Hindlimb muscle (tissue), 1 donor: ENCODE measurements around the gene CMTM8. TPM values are rescaled to one million over a fixed set of nuclear protein-coding genes. Genes with fewer than 3 reads are reported as not detected.

Experiments
- DNase-seq: peaks from one replicate; pipeline ENCODE4 v3.0.0-alpha.2; 2013
- polyA plus RNA-seq: library from polyadenylated mRNA; unstranded; fragments of 120-200 nt; gene quantifications from one replicate; pipeline ENCODE4 v1.2.1, GENCODE V29; 2013; ENCODE audit not compliant: insufficient read length

The CMTM8 gene
- polyA plus RNA-seq, 1 donor, result 2.9 TPM

DNA sequence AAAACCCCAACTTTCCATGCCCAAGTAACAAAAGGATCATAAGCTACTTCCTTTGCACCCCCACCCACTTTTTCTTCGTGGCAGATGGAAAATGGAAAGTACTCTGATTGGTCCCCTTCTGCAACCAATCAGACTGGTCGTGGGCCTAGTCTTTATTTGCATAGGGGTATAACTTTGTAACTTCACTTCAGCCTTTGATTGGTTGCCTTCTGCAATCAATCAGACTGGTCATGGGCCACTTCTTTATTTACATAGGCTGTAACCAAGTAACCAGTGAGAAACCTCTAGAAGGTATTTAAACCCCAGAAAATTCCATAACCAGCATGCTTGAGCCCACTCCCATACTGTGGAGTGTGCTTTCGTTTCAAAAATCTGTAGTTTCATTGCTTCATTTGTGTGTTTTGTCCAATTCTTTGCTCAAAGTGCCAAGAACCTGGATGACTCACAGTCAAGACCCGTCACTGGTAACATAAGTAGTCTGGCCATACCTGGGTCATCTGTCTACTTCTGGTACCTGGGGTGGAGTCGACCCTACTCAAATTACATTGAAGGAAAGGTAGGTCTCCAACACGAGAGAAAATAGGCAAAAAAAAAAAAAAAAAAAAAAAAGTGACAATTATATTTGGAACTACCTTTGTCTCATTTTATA, 41.9 kb downstream of the CMTM8 start:
- no peak for DNase-seq

DNA sequence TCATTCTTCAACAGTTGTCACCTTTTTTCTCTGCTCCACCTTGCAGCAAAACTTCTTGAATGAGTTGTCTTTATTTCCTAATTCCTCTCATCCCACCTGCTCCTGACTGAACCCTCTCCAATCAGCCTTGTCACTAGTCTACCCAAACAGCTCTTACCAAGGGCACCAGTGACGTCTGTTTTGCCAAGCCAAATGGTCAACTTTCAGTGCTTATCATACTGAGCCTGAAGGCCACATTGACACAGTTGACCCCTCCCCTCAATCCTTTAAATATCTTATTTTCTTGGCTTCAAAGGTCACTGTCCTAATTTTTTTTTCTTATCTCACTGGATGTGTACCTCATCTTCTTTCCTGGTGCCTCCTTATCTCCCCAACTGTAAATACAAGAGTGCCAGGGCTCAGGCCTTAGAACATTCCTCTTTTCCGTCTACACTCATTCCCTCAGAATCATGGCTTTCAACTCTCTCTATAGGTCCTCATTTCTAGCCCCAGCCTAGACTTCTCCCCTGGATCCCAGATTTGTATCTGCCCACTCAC, 43.2 kb downstream of the CMTM8 start:
- DNase-seq, result no peak

DNA sequence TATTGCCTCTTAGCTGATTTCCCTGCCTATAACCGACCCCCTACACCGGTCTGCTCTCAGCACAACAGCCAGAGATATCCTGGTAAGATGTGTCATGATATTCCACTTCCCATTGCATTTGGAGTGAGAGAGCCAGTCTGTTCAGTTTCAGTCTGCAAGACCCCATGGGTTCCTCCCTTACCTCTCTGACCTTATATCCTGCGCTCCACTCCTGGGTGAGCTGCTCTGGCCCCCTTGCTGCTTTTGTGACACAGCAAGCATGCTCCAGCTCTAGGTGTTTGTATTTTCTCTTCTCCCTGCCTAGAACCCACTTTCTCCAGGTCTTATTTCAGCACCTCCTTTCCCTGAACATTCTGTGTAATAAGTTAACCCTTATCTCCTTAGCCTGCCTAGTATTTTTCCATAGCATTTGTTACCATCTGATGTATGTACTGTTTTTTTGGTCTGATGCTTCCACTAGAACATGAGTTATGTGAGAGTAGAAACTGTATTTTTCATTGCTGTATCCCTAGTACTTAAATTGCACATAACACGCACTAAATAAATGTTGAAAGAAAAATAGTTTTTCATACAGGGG, 44.2 kb downstream of the CMTM8 start:
- DNase-seq, result no peak

DNA sequence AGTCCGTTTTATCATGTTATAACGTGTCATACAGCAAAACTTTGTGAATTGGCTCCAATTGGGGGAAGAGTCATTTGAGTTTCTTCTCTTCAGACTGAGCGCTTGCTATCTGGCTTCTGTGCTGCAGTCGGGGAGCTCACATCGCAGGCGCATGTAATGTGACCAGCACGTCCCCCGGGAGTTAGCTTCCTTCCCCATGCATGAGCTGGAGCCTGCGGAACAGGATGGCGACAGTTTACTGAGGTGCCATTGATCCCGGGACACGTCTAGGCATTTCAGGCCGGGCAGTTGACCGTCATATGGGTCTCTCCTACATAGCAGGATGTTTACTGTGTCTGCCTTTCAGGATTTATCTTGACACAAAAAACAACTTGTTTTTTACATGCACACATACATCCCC, 44.8 kb downstream of the CMTM8 start:
- no peak for DNase-seq

DNA sequence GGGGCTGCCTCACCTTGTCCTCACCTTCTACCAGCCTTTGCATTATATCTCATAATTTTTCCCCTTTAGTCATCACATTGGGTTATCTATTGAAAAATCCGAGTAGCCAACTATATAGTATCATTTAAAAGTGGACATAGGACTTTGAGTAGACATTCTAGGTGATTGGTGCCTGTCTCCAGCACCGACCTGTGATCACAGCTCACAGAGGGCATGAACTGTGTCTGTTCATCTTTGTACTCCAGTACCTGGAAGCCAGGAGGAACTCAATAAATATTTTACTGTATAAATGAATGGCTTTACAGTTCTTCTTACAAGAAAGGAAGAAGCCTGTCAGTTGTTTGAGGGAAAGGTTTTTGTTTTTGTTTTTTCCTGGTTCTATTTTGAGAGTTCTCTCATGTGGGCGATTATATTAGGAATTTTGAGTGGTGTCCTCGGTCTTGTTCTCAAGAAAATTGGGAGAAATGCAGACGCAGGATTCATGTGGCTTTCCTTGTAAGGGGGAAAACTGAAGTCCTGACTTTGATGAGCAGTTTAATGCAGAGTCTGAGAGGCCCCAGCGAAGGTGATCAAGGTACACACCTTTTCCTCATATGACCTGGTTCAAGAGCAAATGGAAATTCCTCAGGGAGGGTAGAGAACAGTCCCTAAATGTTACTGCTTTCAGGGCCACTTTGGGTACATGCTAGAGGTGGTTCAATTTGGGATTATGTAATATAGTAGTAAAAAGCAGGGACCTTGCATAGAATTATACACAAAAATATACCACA, 46.1 kb downstream of the CMTM8 start:
- no peak for DNase-seq

DNA sequence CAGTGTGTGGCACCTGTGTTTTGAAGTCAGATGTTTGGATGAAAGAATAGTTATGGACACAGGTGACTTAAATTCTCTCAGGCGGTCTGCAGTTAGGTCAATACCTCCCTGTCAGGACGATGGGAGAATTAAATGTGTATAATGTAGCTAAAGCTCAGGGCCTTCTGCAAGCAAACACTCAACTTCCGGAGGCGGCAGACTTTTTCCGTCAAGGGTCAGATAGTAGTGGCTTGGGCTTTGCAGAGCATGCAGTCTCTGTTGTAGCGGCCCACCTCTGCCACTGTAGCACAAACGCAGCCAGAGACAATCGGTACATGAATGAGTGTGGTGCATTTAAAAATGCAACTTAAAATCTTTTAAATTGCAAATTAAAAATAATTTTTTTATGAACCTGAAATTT, 47.4 kb downstream of the CMTM8 start:
- DNase-seq, result no peak

DNA sequence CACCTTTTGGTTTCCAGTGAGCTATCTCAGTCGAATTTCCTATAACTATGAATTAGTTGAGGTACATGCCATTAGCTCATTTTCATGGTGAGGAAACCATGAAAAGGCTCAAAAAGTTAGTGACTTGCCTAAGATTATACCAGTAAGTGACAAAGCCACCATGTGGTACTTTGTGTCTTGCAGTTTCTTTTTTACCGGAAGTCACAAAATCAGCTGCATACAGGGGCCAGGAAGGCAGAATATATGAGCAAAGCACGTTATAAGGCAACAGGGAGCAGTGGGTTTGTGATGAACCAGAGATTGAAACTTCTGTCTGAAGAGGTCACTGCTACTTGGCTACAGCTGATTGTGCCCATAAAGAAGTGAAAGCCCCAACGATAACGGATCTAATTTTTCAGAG, 50.3 kb downstream of the CMTM8 start:
- no peak for DNase-seq

DNA sequence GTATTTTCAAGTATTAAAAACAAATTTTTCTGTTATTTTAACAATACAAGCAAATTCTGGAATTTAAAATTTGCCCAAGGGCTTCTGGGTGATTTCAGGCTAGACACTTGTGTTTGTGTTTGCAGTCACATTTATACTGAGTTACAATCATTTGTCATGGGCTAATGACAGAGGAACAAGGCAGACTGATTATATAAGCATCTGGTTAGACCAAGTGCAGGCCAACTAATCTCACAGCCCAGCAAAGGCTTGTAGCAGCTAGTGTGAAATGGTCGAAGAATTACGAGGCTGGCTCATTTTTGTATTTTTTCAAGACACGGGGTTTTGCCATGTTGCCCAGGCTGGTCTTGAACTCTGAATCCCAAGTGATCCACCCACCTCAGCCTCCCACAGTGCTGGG, 52.1 kb downstream of the CMTM8 start:
- DNase-seq, result no peak

DNA sequence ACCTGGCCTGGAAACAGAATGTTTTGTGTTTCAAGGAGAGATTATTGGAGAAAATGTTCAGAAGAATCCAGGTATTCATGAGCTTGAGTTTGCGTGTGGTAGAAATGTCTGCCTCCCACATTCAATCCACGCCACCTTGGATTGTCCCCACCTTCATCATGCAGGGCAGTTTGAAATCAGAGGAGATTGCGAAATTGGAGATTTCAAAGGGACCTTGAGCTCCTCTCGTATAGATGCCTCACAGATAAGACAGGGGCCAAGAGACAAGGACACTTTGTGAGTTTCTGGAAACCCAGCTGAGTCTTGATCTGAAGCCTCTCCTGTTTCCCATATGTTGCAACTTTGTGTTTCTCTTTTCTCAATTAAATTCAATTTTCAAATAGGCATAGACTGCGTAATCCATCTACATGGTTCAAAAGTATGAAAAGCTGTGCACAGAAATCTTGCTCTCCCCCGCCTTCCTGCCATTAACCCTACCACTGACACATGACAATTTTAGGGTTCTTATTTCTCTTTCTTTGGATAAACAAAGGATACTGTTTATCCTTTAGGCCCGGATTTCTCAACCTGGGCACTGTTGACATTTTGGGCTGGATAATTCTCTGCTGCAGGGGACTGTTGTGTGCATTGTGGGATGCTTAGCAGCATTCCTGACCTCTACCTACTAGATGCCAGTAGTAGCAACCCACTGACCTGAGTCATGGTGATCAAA, 53.8 kb downstream of the CMTM8 start:
- DNase-seq, result no peak

DNA sequence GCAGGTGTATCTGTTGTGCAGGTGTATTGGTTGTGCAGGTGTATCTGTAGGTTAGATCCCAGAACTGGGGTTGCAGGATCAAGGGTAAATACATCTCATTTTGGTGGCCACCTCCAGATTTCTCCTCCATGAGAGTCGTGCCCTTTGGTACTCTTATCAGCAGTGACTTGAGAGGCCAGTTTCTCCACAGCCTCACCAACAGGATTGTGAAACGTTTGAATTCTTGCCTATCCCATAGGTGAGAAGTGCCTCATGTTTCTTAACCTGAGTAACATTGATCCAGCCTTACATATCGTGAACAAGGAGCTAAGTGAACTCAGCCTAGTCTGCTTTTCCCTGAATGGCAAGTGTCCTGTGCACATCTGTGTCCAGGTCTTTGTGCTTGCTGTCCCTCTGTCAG, 55.4 kb downstream of the CMTM8 start:
- no peak for DNase-seq

DNA sequence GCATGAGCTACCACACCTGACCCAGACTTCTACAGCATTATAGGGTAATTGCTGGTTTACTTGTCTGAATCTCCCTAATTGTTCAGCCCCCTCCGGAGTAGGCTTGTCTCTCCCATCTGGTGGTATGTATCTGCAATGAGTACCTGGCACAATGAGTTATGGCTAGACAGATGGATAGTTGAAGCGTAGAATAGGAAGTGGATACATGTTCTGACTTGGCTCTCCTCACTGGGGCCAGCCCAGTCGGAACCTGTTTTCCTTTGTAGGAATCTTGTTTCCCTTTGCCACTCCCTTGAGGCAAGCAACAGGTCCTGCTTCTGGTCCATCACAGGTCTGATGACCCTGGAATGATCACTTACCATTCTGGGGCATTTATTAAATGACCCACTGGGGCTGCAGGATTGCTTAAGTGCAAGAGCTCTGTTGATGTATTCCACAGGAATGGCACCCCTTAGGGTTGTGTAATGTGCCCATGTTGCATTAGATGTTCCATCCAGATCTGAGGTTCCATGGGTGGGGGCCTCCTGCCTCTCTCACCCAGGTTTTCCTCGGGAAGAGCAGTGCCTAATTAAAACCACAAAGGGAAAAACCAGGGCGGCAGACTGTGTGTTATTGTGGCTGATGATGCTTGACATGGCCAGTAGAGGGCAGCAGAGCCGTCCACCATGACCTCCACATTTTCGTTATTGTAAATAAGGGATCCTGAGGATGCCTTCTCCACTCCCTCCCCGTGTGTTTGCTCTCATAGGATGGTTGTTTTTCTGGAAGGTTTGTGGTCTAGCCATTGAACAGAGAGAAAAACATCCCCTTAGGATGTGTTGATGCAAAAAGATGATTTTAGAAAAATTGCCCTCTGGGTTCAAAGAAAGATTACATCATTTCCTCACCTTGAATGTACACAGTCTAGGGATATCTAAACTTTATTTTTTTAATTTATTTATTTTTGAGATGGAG, 58.0 kb downstream of the CMTM8 start:
- DNase-seq, result peak; percentile 48

DNA sequence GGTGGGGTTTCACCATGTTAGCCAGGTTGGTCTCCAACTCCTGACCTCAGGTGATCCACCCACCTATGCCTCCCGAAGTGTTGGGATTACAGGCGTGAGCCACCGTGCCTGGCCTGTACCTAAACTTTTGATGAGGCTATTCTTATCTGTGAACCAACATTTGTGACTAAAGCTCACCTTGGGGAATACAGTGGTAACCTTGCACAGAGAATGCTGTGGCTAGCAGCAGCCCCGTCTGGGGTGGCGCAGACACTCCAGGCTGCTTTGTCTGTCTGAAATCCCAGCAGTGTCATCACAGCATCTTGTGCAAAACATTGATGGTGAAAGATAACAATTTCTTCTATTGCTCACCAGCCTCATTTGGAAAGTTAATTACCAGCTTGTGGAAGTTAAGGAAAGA, 58.9 kb downstream of the CMTM8 start:
- DNase-seq, result no peak

DNA sequence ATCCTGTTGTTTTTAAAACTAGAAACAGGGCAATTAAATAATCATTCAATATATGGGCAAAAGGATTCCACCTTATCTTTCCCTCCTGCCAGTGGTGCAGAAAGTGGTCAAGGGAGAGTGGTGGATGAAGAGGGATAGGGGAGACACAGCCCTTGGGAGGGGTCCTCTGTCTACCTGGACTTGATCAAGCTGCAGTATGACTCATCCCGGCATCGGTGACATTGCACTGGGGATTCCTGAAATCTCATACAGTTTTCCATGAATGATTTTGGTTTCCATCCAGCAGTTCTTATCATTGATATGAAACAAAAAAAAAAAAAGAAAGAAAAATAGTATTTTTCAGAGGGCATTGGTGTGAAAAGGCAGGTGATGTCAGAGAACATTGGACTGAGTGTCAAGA, 62.9 kb downstream of the CMTM8 start:
- no peak for DNase-seq

DNA sequence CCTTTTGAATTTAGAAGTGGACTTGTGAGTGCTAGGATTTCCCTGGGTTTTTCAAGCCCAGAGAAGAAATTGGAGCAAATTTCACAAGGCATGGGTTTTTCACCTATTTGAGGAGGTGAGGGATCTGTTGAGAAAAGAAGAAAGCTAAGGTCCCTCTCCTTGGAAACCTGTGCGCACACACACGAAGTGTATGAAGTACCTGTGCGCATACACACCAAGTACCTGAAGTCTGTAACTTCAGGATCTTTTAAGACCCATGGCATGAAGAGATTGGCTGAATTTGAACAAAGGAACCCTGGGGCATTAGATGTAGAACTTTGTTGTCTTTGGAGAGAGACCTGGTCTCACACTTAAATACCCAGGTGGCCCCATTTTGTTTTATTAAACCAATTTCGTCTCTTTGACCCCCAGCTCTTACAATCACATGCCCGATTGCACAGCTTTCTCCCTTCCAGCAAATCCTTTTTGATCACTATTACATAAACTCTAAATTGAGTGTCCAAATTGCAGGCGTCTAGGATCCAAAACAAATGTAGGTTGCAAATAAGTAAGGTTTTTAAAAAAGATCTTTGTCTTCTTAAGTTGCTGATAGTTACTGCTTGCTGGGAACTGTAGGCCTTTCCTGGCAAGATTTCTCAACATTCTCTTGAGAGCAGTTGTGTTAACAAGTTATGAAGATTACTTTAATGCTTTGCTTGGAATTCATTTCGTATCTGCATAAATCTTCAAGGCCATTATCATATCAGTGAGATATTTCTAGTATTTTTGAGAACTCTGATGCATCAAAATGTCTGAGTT, 64.3 kb downstream of the CMTM8 start:
- no peak for DNase-seq

DNA sequence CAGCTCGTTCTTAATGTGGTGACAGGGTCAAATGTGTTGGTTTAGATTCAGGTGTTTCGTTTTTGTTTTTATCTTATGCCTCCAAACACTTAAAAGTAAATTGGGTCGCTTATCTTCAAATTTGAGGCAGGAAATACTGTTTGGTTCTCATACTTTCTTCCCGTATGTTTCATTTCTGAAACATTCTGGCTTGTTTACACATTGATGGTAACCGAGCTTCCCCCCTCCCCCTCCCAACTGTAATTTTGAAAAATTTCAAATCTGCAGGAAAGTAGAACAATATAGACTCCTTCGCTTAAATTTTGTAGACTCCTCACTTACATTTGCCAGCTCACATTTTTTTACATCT, 64.9 kb downstream of the CMTM8 start:
- no peak for DNase-seq

DNA sequence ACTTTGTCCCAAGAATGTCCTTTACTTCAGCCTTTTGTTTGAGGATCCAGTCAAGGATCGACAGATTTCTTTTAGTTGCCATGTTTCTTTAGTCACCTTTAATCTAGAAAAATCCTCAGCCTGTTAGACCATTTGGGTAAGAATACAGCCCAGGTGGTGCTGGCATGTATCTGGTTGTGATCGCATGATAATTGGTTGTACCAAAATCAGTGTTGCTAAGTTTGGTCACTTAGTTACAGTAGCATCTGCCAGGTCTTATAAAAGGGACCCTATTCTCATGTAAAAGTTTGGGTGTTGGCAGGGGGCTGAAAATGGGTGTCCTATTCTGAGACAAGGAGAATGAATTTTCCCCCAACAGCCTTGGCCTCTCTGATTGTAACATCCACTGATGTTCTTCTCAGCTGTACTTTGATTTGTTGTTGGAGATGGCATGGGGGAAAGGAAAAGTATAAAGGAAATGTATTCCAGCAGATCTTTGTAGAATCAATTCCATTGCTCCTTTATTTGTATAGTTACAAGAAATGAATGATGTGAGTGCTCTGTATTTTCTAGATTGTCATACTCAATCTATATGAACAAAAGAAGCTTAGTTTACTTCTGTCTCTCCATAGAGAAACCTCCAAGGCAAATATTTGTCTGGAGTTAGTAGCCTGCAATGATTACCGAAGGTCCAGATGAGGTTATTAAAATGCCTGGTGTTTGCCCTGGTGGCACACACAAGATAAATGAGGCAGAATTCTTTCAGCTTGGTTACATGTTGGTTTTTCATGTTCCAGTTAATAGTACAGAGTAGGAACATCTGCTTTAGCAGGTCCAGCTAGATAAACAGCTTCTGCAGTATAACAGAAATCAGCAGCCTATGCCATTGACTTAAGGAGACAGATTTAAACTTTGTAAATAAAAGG, 65.7 kb downstream of the CMTM8 start:
- DNase-seq, result no peak

DNA sequence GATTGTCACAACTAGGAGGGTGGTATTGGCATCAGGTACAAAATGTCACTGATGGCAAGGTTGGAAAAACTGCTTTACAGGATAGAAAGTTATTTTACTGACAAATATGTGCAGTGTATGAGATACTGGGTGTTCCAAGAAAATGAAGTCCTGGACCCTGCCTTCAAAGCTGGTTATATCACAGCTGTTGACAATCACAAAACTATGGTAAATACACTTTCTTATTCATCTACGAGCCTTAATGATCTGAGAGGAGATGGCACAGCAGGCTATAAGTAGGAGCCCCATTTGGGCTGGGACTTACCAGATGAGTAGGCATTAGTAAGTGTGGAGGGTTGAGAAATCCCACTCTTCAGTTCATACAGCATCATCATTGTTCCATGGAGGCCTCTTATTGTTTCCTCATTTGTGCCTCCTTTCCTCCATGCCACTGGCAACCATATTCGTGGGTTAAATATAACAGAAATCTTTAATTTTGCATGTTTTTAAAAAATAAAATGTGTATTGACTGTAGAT, 66.9 kb downstream of the CMTM8 start:
- DNase-seq, result no peak

DNA sequence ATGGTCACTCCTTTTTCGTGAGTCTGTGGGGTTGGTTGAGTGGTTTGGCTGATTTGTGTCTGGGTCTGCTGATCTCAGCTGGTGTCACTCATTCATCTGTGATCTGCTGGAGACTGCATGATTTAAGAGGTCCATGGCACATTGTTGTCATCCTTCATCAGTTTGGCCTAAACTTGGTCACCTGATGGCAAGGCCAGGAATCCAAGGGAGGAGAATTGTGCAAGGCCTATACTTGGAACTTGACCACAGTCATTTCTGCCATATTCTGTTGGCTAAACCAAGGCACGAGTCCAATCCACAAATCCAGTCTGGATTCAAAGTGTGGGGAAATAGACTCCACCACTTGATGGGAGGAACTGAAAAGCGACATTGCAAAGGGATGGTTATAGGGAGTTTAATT, 67.6 kb downstream of the CMTM8 start:
- DNase-seq, result no peak

DNA sequence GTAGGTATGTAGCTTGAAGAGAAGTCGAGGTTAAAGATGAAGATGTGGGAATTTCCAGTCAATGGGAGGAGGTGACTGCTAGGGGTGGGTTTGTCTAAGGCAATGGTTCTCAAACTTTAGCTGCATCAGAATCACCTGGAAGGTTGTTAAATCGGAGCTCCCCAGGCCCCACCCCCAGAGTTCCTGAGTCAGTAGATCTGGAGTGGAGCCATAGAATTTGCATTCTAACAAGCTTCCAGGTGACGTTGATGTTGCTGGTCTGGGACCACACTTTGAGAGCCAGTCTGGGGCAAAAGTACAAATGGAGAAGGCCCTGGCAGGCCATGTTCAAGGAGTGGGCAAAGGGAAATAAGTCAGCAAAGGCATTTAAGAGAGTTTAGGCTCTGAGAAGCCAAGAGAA, 69.1 kb downstream of the CMTM8 start:
- no peak for DNase-seq

DNA sequence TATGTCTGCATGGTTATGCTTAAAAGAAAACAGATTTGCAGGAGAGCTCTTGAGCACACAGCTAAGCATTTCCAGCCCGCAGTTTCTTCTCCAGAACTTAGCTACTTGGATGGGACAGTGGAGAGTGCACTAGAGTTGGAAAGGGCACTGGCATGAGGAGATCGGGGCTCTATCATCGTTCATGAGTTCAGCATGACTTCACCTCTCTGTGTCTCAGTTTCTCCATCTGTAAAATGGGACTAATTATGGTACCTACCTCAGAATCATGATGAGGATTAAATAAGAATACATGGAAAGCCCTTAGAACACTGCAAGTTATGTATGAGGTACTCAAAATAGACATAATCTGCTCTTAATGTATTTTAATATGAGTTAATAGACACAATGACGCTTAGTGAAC, 69.9 kb downstream of the CMTM8 start:
- no peak for DNase-seq
